HG03139 (cell line): Measurements from ENCODE around the gene EOLA1.
"Not testable (repeated sequence)": the region's sequence is repeated elsewhere in the genome, so short reads cannot be mapped to it uniquely, and the experiment has no call there.

Experiments used
- ATAC-seq: cut with Tn5 transposase; IDR thresholded peaks from one replicate; pipeline ENCODE4 v1.9.1; 2021; ENCODE audit not compliant: unreplicated experiment

Gene EOLA1

GRCh38 chrX:149540621-149541520 is at the start of gene EOLA1:
TSS of gene EOLA1 (plus strand) at chrX:149541012. CDS start at chrX:149545631, 4,619 bp downstream.
- ATAC-seq = peak; percentile 64

- no peak for ATAC-seq
Observed at GRCh38 chrX:149491812-149492211, 49.0 kb upstream of the EOLA1 start.

- ATAC-seq = no peak
Observed at GRCh38 chrX:149493567-149494562, 46.9 kb upstream of the EOLA1 start.

DNA sequence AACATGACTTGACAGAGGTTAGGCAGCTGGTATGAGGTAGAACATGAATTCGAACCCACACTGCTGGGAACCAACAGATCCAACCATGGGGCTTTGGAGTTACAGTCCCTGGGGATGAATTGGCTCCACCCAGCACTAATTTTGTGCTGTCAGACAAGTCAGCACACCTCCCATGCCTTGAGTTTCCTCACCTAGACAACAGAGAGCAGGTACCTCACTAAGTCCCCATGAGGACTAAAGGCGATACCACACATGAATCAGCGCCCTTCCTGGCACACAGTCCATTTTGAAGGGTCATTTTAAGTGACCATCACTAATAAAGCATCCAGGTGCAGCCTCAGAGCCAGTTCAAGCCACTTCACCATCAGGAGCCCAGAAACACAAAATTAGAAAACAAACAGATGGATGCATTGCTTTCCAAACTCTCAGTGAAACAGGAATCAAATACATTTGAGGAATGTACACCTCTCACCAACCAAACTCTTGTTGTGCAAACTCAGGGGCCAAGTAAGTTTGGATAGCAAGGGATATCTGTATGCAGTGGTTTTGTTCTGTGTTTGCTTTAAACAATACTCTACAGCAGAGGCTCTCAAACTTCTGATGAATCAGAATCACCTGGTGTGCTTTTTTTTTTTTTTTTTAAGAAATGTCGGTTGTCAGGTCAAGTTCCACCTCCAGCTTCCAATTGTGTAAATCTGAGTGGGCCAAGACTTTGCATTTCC is 45.8 kb upstream of the EOLA1 start:
- no peak for ATAC-seq

DNA sequence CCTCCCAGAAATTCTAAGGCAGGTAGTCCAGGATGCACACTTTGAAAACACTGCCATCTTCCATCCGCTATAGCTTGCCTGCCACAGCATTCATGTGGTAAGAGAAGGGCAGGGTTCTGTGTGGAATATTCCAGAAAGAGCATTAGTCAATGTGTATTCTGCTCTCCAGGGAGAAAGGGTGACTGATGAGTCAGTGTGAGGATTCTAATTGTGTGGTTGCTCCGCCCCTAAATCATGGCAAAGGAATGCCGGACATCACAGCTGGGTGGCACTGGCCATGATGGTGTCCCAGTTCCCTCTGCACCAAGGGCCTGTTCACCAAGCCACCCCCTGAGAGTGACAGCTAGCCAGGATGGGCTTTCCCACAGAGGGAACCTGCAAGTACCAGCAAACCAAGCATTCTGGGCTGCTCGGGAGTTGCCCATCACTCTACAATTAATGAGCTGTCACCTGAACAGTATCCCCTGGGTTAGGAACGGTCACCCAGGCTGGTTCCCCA is 45.2 kb upstream of the EOLA1 start:
- no peak for ATAC-seq

DNA sequence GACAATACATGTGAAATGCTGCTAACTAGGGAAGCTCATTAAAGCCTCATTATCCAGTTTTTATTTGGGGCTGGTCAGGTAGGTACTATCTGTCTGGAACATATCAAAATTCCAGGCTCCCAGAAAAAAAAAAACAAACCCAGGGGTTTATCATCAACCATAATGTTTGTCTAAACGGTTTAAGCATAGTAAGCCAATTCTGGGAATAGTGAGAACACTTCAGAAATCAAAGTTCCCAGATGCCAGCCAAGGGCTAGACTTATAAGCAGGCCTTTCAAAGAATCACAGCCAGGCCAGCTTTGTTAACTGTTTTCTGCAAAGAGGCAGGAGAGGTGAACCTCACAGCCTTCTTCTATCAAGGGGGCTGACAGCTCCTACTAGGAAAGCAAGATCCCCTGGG is 43.8 kb upstream of the EOLA1 start:
- no peak for ATAC-seq

- no peak for ATAC-seq
Observed at GRCh38 chrX:149497626-149498025, 43.2 kb upstream of the EOLA1 start.

DNA sequence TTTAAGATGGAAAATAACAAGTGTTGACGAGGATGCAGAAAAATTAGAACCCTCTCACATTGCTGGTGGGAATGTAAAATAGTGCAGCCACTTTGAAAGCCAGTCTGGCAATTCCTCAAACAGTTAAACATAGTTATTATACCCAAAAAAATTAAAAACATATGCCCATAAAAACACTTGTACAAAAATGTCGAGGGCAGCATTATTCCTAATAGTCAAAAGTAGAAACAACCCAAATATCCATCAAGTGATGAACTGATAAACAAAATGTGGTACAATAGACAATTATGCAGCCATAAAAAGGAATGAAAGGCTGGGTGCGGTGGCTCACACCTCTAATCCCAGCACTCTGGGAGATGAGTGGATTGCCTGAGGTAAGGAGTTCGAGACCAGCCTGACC is 42.0 kb upstream of the EOLA1 start:
- no peak for ATAC-seq

GRCh38 chrX:149499766-149500165 is 41.0 kb upstream of the EOLA1 start:
- no peak for ATAC-seq

DNA sequence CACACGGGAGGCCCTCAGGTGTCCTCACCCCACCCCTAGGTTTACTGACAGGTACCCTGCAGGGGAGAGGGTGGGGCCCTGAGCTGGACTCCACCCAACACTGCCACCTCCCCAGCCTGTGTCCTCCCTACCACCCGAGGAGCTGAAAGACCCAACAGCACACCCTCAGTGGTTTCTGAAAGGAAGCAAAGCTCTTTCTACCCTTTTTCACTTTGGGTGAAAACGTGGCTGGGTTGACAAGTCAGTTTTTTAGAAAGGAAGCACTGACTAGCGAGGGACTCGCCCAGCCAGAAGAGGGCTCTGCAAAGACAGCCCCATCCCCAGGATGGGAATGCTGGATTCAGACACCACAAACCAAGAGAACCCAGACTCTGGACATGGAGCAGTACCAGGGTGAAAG is 37.9 kb upstream of the EOLA1 start:
- not testable (repeated sequence) for ATAC-seq

DNA sequence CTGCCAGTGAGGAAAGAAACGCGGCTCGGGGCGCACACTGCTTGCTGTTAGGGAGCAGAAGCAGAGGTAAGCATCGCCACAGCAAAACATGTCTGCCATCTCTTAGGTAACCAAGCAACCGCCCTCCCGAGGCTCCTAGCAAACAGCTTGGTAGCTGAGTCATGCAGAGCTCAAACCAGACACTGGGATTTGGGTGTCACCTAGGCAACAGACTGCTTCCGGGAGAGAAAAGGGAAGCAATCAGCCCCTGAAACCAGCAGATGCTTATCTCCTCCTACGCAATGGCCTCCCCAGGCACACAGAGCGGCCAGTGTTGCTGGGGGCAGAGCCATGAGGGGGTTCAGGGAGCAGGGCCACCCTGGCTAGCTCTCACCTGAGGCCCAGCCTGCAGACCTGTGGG is 37.4 kb upstream of the EOLA1 start:
- ATAC-seq = peak; percentile 61

GRCh38 chrX:149504226-149504914 is 36.4 kb upstream of the EOLA1 start:
- ATAC-seq = peak; percentile 49

DNA sequence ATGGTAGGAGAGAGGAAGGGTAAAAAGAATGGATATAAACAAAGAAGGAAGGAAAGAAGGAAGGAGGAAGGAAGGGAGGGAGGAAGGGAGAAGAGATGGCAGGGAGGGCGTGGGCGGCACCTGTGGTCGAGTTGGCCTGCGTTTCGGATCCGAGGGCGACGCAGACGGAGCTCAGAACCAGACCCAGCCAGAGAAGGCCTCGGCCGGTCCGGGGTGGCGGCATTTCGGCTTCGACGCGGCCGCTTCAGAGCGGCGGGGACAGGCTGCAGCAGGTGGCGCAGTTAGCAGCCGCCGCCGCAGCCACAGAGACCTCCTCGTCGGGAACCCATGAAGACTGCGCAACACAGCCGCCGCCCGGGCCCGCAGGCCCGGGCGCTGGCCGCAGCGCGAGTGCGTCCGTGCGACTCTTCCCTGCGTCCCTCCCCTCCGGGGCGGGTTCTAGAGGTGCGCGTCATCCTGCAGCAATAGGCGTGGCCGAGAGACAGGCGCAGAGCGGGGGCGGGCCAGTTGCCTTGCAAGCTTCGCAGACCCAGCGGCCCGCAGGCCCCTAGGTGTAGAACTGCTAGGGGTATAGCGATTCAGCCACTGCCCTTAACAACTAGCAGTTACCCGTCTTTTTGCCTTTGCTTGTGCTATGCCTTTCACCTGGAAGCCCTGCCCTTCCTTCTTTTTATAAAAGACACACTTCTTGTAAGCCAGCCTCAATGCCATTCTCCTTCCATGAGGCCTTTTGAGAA is 35.7 kb upstream of the EOLA1 start, which contains the start of gene IDS:
Gene IDS (minus strand): TSS at position 392 of the 737 bp plus-strand sequence. CDS start 169 bp downstream, at position 223.
- ATAC-seq = peak; percentile 75

- no peak for ATAC-seq
Observed at GRCh38 chrX:149505671-149506070, 35.1 kb upstream of the EOLA1 start.

DNA sequence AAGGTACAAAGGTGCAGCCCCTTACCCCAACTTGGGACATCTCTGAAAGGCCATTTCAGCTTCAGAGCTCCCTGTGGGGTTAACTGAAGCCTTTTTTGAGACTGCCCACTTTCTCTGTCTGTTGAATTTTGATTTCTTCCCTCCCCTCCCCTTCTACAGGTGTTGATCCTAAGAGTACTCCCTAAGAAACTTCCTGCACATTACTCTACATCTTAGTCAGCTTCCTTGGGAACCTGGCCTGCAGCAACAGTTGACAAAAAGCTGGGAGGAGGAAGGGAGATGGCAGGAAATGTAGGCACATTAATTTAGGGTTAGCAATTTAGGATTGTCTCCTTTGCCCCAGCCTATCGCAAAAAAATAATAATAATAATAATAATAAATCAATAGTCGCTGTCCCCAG is 34.5 kb upstream of the EOLA1 start:
- no peak for ATAC-seq

GRCh38 chrX:149508467-149508866 is 32.3 kb upstream of the EOLA1 start:
- no peak for ATAC-seq

GRCh38 chrX:149510386-149510785 is 30.4 kb upstream of the EOLA1 start:
- no peak for ATAC-seq

- ATAC-seq = no peak
Observed at GRCh38 chrX:149511081-149511480, 29.7 kb upstream of the EOLA1 start.

DNA sequence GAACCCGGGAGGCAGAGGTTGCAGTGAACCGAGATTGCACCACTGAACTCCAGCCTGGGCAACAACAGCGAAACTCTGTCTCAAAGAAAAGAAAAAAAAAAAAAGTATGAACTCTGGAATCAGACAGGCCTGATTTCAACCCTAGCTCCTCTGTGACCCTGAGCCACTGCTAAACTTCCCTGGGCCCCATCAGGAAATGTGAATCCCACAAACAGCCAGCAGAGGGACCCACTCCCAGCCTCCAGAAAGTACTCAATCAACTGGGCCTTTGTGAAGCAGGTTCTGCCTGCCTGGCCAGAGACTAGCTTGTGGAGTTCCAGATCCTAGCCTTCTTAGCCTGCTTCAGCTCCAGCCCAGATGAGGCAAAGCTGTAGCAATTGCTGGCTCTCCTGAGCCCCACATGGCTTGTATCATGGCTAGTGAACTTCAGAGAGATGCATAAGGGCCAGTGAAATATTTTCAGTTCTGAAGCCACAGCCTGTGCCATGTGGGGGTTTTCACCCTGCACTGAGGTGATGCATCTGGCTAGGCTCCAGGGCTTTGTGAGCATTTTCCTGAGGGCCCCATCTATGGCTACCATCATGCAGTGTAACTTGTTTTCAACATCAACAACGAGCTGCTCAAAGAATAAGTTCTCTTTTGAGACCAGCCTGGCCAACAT is 28.5 kb upstream of the EOLA1 start:
- peak; percentile 72 for ATAC-seq
